ENCODE measurements around the gene EDRF1. TPM values are rescaled to one million over a fixed set of nuclear protein-coding genes. Genes with fewer than 3 reads are reported as not detected.

Gene EDRF1
- total and polyA plus RNA-seq, 10 of the 15 experiments (the other 5 are each of a cell fraction or from before 2014, with no cell fraction given), result 16.8 to 99.7 (median 42.9) TPM

GRCh38 chr10:125792342-125793300 lies 73.1 kb downstream of the EDRF1 start:
- ChIA-PET RAD21 (ENCODE audit: unreplicated experiment) (no interaction called here), POLR2A (no interaction called here), SMC1A (ENCODE audit: uncharacterized antibody, unreplicated experiment) (no interaction called here), CTCF (interaction anchor here (0.6 kb wide), 1 partner anchor 61 kb away, joined by 3 read pairs; no protein-coding TSS in a partner anchor)
- Histone ChIP-seq H2AFZ (ENCODE audit: control insufficient read depth, low read depth, low read length) (no peak overlapping the region), H3K79me2 (ENCODE audit: control insufficient read depth, insufficient read depth, low read length) (no peaks in the 10 kb centered on the region), H3K36me3 (ENCODE audit: control insufficient read depth in 2 of 2, insufficient read depth in 2 of 2, low read length in 1 of 2) (peaks cover 3 to 6% of the 10 kb centered on the region in 2 experiments), H3K27ac (ENCODE audit: control insufficient read depth, insufficient read depth) (no peak overlapping the region), H3K9me3 (replicated peaks; ENCODE audit: control insufficient read depth, insufficient read depth, low read length) (no peaks in the 10 kb centered on the region), H3K27me3 (replicated peaks in 1 of 2; ENCODE audit: control insufficient read depth in 2 of 2, insufficient read depth in 2 of 2, low read length in 1 of 2) (no peaks in the 10 kb centered on the region), H3K4me2 (ENCODE audit: control insufficient read depth, insufficient read depth) (no peak overlapping the region), H3K4me1 (ENCODE audit: control insufficient read depth, insufficient read depth, low read length) (no peaks in the 10 kb centered on the region), H3K9ac (ENCODE audit: control insufficient read depth, insufficient read depth, low read length) (no peak overlapping the region), H4K20me1 (ENCODE audit: control insufficient read depth, insufficient read depth) (no peaks in the 10 kb centered on the region), H3K4me3 (no peak overlapping the region)
- WGBS (ENCODE audit: insufficient coverage, insufficient replicate concordance, low lambda C conversion rate, missing lambda C conversion rate), result 89% methylated on average over 14 of the region's 14 CpGs
- BruUV-seq (replicated peaks), result no TSS peak
- in situ Hi-C loops (cut with MboI) (no loop called here), intact Hi-C loops (cut with micrococcal nuclease; ENCODE audit: unreplicated experiment) (no loop called here)
- no peak for TF ChIP-seq MLLT1 (IDR thresholded peaks at IDR 0.05)
- TF ChIP-seq IKZF1 (conservative IDR thresholded peaks at IDR 0.05), result no peak
- TF ChIP-seq STAT1 (conservative IDR thresholded peaks at IDR 0.05), result no peak
- no peak for TF ChIP-seq KLF5 (IDR thresholded peaks at IDR 0.05; ENCODE audit: partially characterized antibody)
- DNase-seq (ENCODE audit: low read depth, low spot score), result no peak
- no peak for FAIRE-seq
- no peak for ATAC-seq

DNA sequence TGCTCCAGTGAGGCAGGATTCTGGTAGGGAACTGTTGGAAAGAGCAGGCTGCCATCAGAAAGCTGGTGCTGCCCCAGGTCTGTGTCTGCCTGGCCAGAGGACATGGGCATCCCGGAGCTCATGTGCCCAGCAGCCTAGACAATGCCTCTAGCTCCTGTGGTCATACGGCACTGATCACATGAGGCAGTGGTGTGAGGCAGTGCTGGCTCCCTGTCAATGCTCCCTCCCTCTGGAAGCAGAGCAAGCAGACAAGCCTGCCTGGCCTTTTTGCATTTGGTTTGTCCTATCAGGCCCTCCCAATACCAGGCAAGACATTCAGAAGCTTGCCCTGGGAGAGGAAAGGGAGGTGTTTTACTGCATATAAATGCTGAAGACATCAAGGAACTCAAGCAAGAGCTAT lies 75.6 kb downstream of the EDRF1 start:
- CTCF ChIA-PET, result interaction anchor here (0.6 kb wide), 1 partner anchor 804 kb away, joined by 4 read pairs; no protein-coding TSS in a partner anchor
- intact Hi-C loops (cut with micrococcal nuclease; ENCODE audit: unreplicated experiment) (no loop called here), in situ Hi-C loops (cut with MboI) (no loop called here)
- no peak overlapping the region for H3K4me3 ChIP-seq
- H3K9ac ChIP-seq (ENCODE audit: control insufficient read depth, insufficient read depth, low read length), result no peak overlapping the region
- H3K4me1 ChIP-seq (ENCODE audit: control insufficient read depth, insufficient read depth, low read length), result no peaks in the 10 kb centered on the region
- FAIRE-seq (no peak), ATAC-seq (no peak), DNase-seq (ENCODE audit: low read depth, low spot score) (no peak)
- H3K27me3 ChIP-seq (replicated peaks in 1 of 2; ENCODE audit: control insufficient read depth in 2 of 2, insufficient read depth in 2 of 2, low read length in 1 of 2), result no peaks in the 10 kb centered on the region
- BruUV-seq (replicated peaks), result no TSS peak
- no peaks in the 10 kb centered on the region for H3K9me3 ChIP-seq (replicated peaks; ENCODE audit: control insufficient read depth, insufficient read depth, low read length)
- H2AFZ ChIP-seq (ENCODE audit: control insufficient read depth, low read depth, low read length), result no peak overlapping the region
- RAD21 ChIA-PET (ENCODE audit: unreplicated experiment), result no interaction called here
- H3K79me2 ChIP-seq (ENCODE audit: control insufficient read depth, insufficient read depth, low read length), result no peaks in the 10 kb centered on the region
- H4K20me1 ChIP-seq (ENCODE audit: control insufficient read depth, insufficient read depth), result no peaks in the 10 kb centered on the region
- H3K36me3 ChIP-seq (ENCODE audit: control insufficient read depth in 2 of 2, insufficient read depth in 2 of 2, low read length in 1 of 2), result peaks cover 3 to 8% of the 10 kb centered on the region in 2 experiments
- H3K4me2 ChIP-seq (ENCODE audit: control insufficient read depth, insufficient read depth), result no peak overlapping the region
- SMC1A ChIA-PET (ENCODE audit: uncharacterized antibody, unreplicated experiment), result no interaction called here
- H3K27ac ChIP-seq (ENCODE audit: control insufficient read depth, insufficient read depth), result no peak overlapping the region
- 88% methylated on average over 2 of the region's 2 CpGs for WGBS (ENCODE audit: insufficient coverage, insufficient replicate concordance, low lambda C conversion rate, missing lambda C conversion rate)
- POLR2A ChIA-PET, result interaction anchor here (0.6 kb wide), 1 partner anchor 9 kb away, joined by 4 read pairs; no protein-coding TSS in a partner anchor
- TF ChIP-seq CBFB (IDR thresholded peaks at IDR 0.05; ENCODE audit: low read depth) (no peak), FOS (IDR thresholded peaks at IDR 0.05; ENCODE audit: borderline replicate concordance, extremely low read depth, insufficient read length) (no peak), TBL1XR1 (IDR thresholded peaks at IDR 0.05; ENCODE audit: low read depth, low read length) (no peak), STAT1 (conservative IDR thresholded peaks at IDR 0.05) (no peak), TCF3 (IDR thresholded peaks at IDR 0.05; ENCODE audit: borderline replicate concordance, insufficient read depth, low read depth, low read length) (no peak)
- TF ChIP-seq, protein P1, sequence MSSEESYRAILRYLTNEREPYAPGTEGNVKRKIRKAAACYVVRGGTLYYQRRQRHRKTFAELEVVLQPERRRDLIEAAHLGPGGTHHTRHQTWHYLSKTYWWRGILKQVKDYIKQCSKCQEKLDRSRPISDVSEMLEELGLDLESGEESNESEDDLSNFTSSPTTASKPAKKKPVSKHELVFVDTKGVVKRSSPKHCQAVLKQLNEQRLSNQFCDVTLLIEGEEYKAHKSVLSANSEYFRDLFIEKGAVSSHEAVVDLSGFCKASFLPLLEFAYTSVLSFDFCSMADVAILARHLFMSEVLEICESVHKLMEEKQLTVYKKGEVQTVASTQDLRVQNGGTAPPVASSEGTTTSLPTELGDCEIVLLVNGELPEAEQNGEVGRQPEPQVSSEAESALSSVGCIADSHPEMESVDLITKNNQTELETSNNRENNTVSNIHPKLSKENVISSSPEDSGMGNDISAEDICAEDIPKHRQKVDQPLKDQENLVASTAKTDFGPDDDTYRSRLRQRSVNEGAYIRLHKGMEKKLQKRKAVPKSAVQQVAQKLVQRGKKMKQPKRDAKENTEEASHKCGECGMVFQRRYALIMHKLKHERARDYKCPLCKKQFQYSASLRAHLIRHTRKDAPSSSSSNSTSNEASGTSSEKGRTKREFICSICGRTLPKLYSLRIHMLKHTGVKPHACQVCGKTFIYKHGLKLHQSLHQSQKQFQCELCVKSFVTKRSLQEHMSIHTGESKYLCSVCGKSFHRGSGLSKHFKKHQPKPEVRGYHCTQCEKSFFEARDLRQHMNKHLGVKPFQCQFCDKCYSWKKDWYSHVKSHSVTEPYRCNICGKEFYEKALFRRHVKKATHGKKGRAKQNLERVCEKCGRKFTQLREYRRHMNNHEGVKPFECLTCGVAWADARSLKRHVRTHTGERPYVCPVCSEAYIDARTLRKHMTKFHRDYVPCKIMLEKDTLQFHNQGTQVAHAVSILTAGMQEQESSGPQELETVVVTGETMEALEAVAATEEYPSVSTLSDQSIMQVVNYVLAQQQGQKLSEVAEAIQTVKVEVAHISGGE (CRISPR knock-in tag; IDR thresholded peaks at IDR 0.05), result no peak
- TF ChIP-seq, protein P2, sequence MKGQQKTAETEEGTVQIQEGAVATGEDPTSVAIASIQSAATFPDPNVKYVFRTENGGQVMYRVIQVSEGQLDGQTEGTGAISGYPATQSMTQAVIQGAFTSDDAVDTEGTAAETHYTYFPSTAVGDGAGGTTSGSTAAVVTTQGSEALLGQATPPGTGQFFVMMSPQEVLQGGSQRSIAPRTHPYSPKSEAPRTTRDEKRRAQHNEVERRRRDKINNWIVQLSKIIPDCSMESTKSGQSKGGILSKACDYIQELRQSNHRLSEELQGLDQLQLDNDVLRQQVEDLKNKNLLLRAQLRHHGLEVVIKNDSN (IDR thresholded peaks at IDR 0.05; ENCODE audit: borderline replicate concordance, extremely low read length, insufficient read depth, low read depth, low read length), result no peak

Measured in GM12878 (cell line).